NCI-H69 (cell line): Measurements from ENCODE around the gene VSTM1.
"Not testable (repeated sequence)": the region's sequence is repeated elsewhere in the genome, so short reads cannot be mapped to it uniquely, and the experiment has no call there.

ENCODE experiments used
- DNase-seq: peaks from one replicate; lab custom pipeline; 2025; lab: John Stamatoyannopoulos, UW

The VSTM1 gene

DNA sequence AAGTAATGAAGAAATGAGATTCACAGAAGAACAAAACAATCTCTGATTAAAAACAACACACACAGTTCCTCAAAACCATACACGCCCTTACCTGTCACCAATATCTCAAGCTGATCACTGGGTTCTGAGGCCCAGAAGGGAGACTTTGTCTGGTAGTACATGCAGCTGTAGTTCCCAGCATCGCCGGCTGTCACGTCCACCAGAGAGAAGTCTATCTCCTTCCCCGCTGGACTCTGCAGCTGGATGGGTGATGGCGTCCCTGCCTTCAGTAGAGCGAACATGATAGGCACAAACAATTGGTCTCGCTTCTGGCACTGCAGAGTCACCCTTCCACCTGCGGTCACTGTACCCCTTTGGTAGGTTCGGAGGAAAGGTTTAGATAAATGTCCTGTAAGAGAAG, 10.1 kb upstream of the VSTM1 start:
- DNase-seq = no peak

DNA sequence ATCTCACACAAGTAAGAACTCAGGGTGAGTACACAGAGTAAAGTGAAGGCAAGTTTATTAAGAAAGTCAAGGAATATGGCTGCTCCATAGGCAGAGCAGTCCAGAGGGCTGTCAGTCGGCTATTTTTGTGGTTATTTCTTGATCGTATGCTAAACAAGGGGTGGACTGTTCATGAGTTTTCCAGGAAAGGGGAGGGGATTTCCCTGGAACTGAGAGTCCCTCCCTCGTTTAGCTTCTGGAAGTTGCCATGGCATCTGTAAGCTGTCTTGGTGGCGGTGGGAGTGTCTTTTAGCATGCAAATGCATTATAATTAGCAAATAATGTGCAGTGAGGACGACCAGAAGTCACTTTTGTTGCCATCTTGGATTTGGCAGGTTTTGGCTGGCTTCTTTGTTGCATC, 5.8 kb upstream of the VSTM1 start:
- DNase-seq = no peak

DNA sequence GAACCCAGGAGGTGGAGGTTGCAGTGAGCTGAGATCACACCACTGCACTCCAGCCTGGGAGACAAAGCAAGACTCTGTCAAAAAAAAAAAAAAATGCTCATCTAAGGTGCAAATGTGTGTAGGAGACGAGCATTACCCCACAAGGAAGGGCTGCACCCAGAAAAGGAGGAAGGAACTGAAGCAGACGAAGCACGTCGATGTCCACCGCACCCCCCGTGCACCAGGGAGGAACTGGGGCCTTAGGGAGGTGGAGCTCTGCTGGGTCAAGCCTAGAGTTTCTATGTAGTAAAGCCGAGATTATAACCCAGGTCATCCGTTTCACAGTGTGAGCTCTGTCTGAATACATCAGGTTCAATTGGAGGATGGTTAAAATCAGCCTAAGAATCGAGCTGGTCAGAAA, 1.1 kb downstream of the VSTM1 start:
- no peak for DNase-seq

DNA sequence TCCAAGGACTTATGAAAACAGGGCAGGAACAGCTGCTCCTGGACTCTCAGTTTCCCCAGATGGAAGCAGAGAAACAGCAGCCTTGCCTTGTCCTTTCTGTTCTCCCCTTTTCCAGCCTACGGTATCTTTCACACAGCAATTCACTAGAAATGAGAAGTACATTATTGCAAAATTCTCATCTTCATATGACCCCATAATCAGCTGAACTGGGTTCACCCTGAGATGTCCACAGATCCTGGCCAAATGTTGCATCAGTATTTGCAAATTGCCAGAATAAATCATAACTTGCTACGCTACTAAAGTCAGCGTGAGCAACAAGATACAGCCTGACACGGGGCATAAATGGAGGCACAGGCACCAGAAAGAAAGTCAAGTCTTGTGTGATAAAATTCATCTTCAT, 16.1 kb downstream of the VSTM1 start:
- DNase-seq = no peak

GRCh38 chr19:54045771-54046170, 17.9 kb downstream of the VSTM1 start:
- DNase-seq = no peak

DNA sequence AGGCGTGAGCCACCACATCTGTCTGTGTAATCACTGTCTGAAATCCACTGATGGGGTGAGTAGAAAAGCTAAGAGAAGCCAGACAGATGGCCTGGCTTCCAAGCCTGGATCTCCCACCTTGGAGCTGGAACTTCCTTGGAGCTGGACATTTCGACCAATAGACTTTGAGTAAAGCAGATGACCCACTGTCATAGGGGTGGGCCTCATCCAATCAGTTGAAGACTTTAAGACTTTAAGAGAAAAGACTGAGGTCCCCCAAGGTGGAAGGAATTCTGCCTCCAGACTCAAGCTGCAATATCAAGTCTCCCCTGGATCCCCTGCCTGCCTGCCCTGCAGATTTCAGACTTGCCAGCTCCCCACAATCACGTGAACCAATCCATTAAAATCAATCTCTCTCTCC, 20.7 kb downstream of the VSTM1 start:
- no peak for DNase-seq

DNA sequence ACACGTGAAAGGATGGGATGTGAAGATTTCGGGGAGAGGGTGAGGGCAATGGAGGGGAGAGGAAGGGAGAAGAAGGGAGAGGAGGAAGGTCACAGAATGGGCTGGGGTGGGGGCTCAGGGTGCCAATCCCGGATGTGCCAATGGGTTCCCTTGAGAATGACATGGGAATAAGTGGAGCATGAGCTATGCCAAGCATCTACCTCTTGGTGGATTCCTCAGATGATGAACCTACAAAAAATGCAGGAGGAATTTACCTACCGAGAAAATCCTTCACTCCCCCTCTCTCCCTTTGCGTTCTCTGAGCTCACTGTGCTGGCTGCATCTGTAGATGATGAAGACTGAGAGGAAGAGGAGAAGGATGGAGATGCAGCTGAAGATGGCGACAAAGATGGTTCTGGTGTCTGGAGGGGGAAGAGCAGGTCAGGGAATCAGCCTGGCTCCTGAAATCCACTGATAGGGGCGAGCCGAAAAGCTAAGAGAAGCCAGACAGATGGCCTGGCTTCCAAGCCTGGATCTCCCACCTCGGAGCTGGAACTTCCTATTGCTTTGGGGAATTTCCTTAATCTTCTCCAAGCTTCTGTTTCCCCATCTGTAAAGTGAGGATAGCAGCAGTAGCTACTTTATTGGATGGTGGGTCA, 21.6 kb downstream of the VSTM1 start:
- DNase-seq = no peak

DNA sequence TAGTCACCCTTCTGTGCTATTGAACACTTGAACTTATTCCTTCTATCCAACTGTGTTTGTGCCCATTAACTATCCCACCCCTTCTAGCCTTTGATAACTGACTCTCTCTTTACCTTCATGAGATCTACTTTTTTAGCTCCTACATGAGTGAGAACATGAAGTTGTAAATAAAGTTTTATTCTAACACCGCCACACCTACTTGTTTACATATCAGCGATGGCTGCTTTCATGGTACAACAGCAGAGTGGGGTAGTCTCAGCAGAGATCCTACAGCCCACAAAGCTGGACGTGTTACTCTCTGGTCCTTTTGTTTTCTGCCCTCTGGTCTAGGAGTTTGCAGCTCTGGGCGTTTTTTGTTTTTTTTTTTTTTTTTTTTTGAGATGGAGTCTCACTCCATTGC, 23.7 kb downstream of the VSTM1 start:
- DNase-seq = no peak

- DNase-seq = not testable (repeated sequence)
Measured at GRCh38 chr19:54036542-54036941, 27.2 kb downstream of the VSTM1 start.

- no peak for DNase-seq
Measured at GRCh38 chr19:54035215-54036178, 28.2 kb downstream of the VSTM1 start.

GRCh38 chr19:54030895-54031586, 32.7 kb downstream of the VSTM1 start:
- no peak for DNase-seq

DNA sequence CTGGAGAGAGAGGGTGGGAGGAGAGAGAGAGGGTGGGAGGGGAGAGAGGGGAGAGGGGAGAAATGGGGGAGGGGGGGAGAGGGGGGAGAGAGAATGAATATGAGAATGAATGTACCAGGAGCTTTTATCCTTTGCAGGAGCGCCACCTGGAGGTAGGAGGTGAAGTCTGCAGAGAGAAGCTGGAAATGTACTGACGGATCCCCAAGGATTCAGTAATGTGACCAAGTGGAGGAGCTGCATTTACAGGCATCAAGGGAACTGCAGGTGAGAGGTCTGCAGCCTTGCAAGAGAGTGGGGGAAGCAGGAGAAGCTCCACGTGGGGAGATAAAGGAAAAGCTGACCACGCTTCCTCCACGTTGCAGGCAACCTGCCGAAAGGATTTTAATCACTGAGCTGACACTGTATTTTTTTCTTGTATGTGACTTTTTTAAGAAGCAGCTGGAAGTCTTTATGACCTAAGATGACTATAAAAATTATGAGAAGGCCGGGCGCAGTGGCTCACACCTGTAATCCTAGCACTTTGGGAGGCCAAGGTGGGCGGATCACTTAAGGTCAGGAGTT, 33.7 kb downstream of the VSTM1 start:
- DNase-seq = peak; percentile 78

DNA sequence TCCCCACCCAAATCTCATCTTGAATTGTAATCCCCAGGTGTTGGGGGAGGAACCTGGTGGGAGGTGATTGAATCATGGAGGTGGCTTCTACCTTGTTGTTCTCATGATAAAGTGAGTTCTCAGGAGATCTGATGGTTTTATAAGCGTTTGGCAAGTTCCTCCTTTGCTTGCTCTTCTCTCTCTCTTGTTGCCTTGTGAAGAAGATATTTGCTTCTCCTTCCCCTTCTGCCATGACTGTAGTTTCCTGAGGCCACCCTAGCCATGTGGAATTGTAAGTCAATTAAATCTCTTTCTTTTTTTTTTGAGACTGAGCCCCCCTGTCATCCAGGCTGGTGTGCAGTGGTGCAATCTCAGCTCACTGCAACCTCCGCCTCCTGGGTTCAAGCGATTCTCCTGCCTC, 34.4 kb downstream of the VSTM1 start:
- DNase-seq = no peak

- no peak for DNase-seq
Measured at GRCh38 chr19:54026656-54027055, 37.0 kb downstream of the VSTM1 start.

DNA sequence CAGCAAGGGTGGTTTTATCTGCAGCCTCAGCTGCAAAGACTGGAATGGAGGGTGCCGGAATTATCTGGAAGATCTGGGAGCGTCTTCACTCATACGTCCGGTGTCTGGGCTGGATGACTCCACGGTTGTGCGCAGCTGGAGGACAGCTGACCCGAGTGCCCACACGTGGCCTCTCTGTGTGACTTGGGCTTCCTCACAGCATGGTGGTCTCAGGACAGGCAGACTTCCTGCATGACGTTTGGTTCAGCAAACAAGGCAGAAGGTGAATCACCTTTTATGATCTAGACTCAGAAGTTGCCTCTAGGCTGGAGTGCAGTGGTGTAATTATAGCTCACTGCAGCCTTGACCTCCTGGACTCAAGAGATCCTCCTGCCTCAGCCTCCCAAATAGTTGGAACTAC, 39.0 kb downstream of the VSTM1 start:
- no peak for DNase-seq

- no peak for DNase-seq
Measured at GRCh38 chr19:54023191-54023590, 40.5 kb downstream of the VSTM1 start.

DNA sequence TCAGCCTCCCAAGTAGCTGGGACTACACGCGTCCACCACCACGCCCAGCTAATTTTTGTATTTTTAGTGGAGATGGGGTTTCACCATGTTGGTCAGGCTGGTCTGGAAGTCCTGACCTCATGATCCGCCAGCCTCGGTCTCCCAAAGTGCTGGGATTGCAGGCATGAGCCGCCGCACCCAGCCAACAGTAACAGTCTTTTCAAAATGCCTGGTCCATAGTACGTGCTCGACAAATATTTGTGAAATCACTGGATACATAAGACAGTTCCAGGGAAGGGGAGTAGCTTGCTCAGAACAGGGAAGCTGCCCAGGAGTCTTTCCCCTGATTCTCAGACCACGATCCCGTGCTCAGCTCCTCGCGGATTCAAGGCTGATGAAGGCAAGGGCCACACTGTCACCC, 41.8 kb downstream of the VSTM1 start:
- DNase-seq = no peak

- no peak for DNase-seq
Measured at GRCh38 chr19:54021363-54021762, 42.3 kb downstream of the VSTM1 start.

GRCh38 chr19:54017261-54017660, 46.4 kb downstream of the VSTM1 start:
- DNase-seq = peak; percentile 16

DNA sequence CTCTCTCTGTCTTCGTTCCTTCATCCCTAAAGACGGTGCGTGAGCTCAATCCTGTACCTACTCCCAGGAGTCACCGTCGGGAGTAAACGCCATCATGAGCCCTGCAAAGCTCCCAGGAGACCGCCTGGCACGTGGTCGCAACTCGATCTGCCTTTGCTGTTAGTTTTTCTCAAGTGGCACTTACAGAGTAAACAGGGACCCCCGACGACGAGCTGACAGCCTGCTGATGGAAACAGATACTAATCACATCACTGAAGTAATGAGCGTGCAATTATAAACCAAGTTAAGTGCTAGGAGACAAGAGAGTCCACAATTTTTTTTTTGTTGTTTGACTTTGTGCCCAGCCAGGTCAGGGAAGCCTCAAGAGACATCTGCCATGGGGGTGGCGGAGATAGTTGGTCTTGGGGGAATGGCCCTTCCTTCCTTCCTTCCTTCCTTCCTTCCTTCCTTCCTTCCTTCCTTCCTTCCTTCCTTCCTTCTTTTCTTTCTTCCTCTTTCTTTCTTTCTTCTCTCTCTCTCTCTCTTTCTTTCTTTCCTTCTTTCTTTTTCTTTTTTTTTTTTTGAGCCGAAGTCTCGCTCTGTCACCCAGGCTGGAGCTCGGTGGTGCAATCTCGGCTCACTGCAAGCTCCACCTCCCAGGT, 48.7 kb downstream of the VSTM1 start:
- peak; percentile 69 for DNase-seq

DNA sequence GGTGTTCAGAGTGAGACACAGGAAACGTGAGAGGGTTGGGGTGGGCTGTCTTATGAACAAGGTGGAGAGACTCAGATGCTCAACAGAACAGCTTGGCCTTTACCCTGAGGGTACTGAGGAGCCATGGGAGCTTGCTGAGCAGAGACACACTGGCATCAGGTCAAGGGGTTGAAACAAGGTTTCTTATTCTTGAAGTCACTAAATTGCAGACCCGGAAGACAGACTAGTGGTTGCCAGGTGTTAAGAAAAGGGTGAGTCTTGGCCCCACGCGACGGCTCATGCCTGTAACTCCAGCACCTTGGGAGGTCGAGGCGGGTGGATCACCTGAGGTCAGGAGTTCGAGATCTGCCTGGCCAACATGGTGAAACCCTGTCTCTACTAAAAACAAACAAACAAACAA, 49.8 kb downstream of the VSTM1 start:
- DNase-seq = no peak
